Panc1 (cell line): ENCODE data around the gene ATP2B1. TPM values are rescaled to one million over a fixed set of nuclear protein-coding genes. Genes with fewer than 3 reads are reported as not detected.

ENCODE experiments used
- ATAC-seq: fragments of 200-7000 bp; cut with Tn5 transposase; 2 replicates; pipeline ENCODE4 v1.9.1; 2020; ENCODE audit warnings: mild to moderate bottlenecking, moderate library complexity
- BruUV-seq: library from RNA; stranded (reverse); fragments of 400-500 nt; replicated peaks from 2 replicates; lab custom pipeline; 2021; lab: Mats Ljungman, UMichigan
- CTCF ChIA-PET: fragments of 300-600 bp; sonication (Branson Sonifier 250); formaldehyde crosslinking; loops from one replicate; lab custom pipeline; 2022; ENCODE audit warnings: antibody characterized with exemption; lab: Charles Lee
- POLR2A ChIA-PET: fragments of 300-600 bp; sonication (Branson Sonifier 250); formaldehyde crosslinking; loops from one replicate; lab custom pipeline; 2022; ENCODE audit warnings: antibody characterized with exemption; lab: Charles Lee
- DNase-seq: peaks from one replicate; pipeline ENCODE4 v3.0.0-alpha.2; 2010; ENCODE audit warnings: low read depth, low spot score
- H3K27ac ChIP-seq: 2 replicates; pipeline ENCODE4 v1.5.1; 2011; ENCODE audit warnings: mild to moderate bottlenecking, low read length, inconsistent platforms
- H3K27me3 ChIP-seq: fragments of 200-500 bp; sonication (Bioruptor generic); 2 replicates; pipeline ENCODE4 v1.6.0; 2014; ENCODE audit warnings: low read length, inconsistent platforms; ENCODE audit not compliant: control insufficient read depth, insufficient read depth
- H3K36me3 ChIP-seq: fragments of 200-500 bp; sonication (Bioruptor generic); 2 replicates; pipeline ENCODE4 v1.5.1; 2014; ENCODE audit warnings: inconsistent platforms, mild to moderate bottlenecking, low read length, moderate library complexity; ENCODE audit not compliant: control insufficient read depth, insufficient read depth
- H3K4me1 ChIP-seq: 2 replicates; pipeline ENCODE4 v1.5.1; 2011; ENCODE audit warnings: inconsistent platforms, mild to moderate bottlenecking, low read length, moderate library complexity; ENCODE audit not compliant: control insufficient read depth, insufficient read depth
- H3K4me3 ChIP-seq, 2 experiments: 2 replicates each; pipeline ENCODE4 v1.5.1; 2011 to 2012; ENCODE audit warnings: low read depth in 2 of 2, low read length in 2 of 2, mild to moderate bottlenecking in 2 of 2, inconsistent platforms in 1 of 2, moderate library complexity in 1 of 2
- H3K9me3 ChIP-seq: fragments of 200-500 bp; sonication (Bioruptor generic); 2 replicates; pipeline ENCODE4 v1.5.1; 2014; ENCODE audit warnings: low read depth, mild to moderate bottlenecking, inconsistent platforms, low read length, moderate library complexity; ENCODE audit not compliant: control insufficient read depth, insufficient read depth
- CTCF ChIP-seq: fragments of 450-650 bp; IDR thresholded peaks from 2 replicates; pipeline ENCODE4 v1.5.1; 2017; ENCODE audit warnings: mild to moderate bottlenecking
- POLR2AphosphoS5 ChIP-seq: IDR thresholded peaks from 2 replicates; pipeline ENCODE4 v1.6.1; 2012; ENCODE audit warnings: mild to moderate bottlenecking, low read depth, low read length, moderate library complexity
- REST ChIP-seq, 2 experiments: IDR thresholded peaks; 2 replicates each; pipeline ENCODE4 v1.6.1; 2011 to 2012; ENCODE audit warnings: low read depth in 2 of 2, control low read depth in 1 of 2, low read length in 1 of 2, mild to moderate bottlenecking in 1 of 2, moderate library complexity in 1 of 2; ENCODE audit not compliant: insufficient read depth in 1 of 2
- SIN3A ChIP-seq: IDR thresholded peaks from 2 replicates; pipeline ENCODE4 v1.6.1; 2012; ENCODE audit warnings: low read depth, mild to moderate bottlenecking, low read length, moderate library complexity, borderline replicate concordance; ENCODE audit not compliant: insufficient read depth
- TCF7L2 ChIP-seq: IDR thresholded peaks from 2 replicates; pipeline ENCODE4 v1.6.1; 2011; ENCODE audit warnings: mild to moderate bottlenecking, low read depth, low read length, inconsistent platforms
- in situ Hi-C: cut with HindIII; loops from 2 replicates; pipeline ENCODE4 v1.10.0; 2016; ENCODE audit warnings: low sequenced_read_pairs, low pct_unique_long_range_greater_than_20kb
- intact Hi-C: fragments of 100-400 bp; cut with micrococcal nuclease; formaldehyde crosslinking; loops from one replicate; pipeline ENCODE4 v1.10.0; 2022; ENCODE audit not compliant: unreplicated experiment
- total RNA-seq: library from RNA; stranded (reverse); gene quantifications from one replicate; pipeline ENCODE4 v1.2.1, GENCODE V29; 2021; ENCODE audit not compliant: unreplicated experiment

The ATP2B1 gene
- total RNA-seq, 1 experiment from 2014 or later: 64.5 TPM

- ATAC-seq: no peak
- intact Hi-C loops: no loop called here
- Histone ChIP-seq H3K4me1 (no peaks in the 10 kb centered on the region), H3K4me3 (no peak overlapping the region), H3K36me3 (no peaks in the 10 kb centered on the region), H3K27ac (no peak overlapping the region), H3K27me3 (no peaks in the 10 kb centered on the region), H3K9me3 (peaks cover 16% of the 10 kb centered on the region; the same call in 1 of the 2 replicates)
- BruUV-seq: no TSS peak
- no peak for DNase-seq
- ChIA-PET CTCF (no interaction called here), POLR2A (no interaction called here)
- in situ Hi-C loops: no loop called here
- no peak for TF ChIP-seq CTCF
- no peak for TF ChIP-seq TCF7L2
- no peak for TF ChIP-seq SIN3A
- TF ChIP-seq POLR2AphosphoS5: no peak
- no peak for TF ChIP-seq REST (IDR thresholded peaks at IDR 0.05; ENCODE audit: insufficient read depth in 1 of 2, low read depth in 2 of 2, low read length in 1 of 2)
These were observed 22.3 kb downstream of the ATP2B1 start for GRCh38 chr12:89686311-89686710.

- POLR2A ChIA-PET: no interaction called here
- peaks cover 23% of the 10 kb centered on the region; the same call in 1 of the 2 replicates for H3K9me3 ChIP-seq
These were observed 23.2 kb downstream of the ATP2B1 start for GRCh38 chr12:89685363-89685972.

More at GRCh38 chr12:89685363-89685972, 23.2 kb downstream of the ATP2B1 start:
- BruUV-seq: no TSS peak
- TF ChIP-seq TCF7L2 (no peak), SIN3A (no peak), POLR2AphosphoS5 (no peak), REST (IDR thresholded peaks at IDR 0.05; ENCODE audit: insufficient read depth in 1 of 2, low read depth in 2 of 2, low read length in 1 of 2) (no peak), CTCF (no peak)
- ATAC-seq: no peak
- CTCF ChIA-PET: no interaction called here
- no peaks in the 10 kb centered on the region for H3K36me3 ChIP-seq
- no peak overlapping the region for H3K27ac ChIP-seq
- no peak for DNase-seq
- H3K27me3 ChIP-seq: no peaks in the 10 kb centered on the region
- intact Hi-C loops (no loop called here), in situ Hi-C loops (no loop called here)
- no peaks in the 10 kb centered on the region for H3K4me1 ChIP-seq
- H3K4me3 ChIP-seq: no peak overlapping the region
